GM19025 (cell line): ENCODE results near the gene LHPP.

Source experiments
- ATAC-seq: cut with Tn5 transposase; IDR thresholded peaks from one replicate; pipeline ENCODE4 v1.9.1; 2021; ENCODE audit warnings: mild to moderate bottlenecking, low read depth, moderate library complexity; ENCODE audit not compliant: unreplicated experiment

The LHPP gene

DNA sequence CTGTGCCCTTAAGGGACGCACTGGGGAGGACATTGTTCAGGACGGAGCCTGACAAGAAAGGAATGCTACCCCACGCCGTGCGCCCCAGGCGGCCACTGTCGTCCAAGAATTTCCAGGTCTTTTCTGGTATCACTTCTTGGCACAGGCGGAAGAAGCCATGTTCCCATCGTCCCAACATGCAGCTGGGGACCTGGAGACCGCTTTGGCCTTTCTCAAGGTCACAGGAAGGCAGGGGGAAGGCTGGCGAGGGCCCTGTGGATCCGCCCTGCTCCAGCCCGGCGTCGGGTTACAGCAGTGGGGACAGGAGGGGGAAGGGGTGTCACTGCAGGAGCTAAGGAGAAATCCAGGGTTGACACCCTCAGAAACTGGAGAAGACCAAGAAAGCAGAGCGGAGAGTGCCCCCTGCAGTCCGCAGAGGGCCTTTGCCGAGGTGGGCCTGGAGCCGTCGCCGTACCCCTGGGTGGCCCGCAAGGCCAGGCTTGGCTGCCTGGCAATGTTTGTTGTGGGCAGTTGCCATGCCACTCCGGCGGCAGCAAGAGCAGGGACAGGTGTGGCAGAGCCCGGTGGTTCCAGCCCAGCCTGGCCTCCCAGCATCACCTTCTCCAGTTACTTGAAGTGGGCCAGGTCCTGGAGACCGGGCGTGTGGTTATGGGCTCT is 104.1 kb downstream of the LHPP start:
- ATAC-seq = no peak

DNA sequence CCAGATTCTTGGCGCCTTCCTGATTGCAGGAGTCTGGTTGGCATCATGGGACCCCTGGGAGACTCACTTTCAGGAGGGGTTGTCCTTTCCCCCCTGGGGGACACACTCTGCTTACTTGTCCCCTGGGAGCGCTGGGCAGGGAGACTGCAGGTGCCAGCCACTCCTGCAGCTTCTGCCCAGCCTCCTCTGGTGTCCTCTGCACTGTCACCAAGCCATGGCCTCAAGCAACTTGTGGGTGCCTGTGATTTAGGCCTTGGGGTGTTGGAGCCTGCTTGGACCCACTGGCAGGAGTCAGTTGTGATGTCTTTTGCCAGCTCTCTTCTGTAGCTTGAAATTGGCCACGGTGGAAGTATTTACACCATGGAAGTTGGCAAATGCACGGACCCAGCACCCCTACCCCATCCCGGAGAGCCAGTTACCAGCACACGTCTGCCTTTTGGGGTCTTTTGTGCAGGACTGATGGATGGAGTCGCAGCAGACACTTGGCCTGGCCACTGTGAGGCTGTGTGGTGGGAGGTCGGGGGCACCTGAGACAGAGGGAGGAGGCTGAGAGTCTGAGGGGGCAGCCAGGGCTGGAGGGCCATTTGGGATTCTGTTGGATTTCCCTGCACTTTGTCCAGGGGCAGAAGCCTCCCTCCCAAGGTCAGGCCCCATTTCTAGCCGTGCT is 104.7 kb downstream of the LHPP start:
- no peak for ATAC-seq

DNA sequence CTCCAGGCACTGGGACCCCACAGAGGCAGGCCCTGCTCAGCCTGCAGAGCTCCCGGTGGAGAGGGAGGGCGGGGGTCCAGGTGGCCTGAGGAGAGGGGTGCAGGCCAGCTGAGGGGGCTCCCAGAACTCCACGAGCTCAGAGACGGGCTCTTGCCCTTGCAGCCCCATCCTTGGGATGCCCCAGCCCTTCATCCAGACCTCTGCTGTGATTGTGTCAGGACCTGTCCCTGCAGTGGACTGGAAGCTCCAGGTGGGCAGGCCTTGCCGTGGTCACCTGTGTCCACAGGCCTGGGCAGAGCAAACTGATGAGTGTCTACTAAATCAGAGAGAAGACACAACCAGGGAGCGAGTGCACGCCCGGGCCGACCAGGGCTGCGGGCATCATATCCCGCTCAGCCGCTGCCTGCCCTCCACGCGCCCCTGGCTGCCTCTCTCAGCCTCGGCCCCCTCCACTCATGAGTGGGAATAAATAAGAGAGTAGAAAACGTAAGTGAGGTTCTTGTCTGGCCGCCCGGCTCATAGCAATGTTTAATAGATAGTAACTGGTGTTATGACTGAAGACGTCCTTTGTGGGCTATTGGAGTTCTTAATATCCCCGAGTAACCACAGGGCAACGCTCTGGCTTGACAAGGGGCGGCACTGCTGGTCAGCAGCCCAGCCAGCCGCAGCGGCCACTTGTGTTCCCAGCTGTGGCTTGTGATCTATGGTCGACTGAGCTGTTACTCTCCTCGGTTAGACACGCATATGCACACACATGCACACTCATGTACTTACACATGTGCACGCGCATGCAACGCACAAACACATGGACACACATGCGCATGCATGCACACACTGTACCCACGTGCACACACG is 105.6 kb downstream of the LHPP start:
- ATAC-seq = no peak

DNA sequence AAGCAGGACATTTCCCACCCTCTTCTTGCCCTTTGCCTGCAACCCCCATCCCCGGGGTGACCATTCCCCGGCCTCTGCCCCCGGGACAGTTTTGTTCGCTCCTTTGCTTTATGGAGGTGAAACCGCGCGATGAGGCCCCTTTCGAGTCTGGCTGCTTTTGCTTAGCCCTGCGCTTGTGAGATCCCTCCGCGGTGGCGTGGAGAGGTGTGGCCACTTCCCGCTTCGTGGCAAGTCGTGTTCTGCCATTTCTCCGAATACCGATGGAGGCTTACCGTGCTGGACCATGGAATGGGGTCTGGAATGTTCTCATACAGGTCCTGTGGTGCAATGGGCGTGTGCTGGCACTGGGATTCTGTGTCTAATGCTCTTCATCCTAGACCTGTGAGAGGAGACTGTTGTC is 106.7 kb downstream of the LHPP start:
- ATAC-seq = no peak

DNA sequence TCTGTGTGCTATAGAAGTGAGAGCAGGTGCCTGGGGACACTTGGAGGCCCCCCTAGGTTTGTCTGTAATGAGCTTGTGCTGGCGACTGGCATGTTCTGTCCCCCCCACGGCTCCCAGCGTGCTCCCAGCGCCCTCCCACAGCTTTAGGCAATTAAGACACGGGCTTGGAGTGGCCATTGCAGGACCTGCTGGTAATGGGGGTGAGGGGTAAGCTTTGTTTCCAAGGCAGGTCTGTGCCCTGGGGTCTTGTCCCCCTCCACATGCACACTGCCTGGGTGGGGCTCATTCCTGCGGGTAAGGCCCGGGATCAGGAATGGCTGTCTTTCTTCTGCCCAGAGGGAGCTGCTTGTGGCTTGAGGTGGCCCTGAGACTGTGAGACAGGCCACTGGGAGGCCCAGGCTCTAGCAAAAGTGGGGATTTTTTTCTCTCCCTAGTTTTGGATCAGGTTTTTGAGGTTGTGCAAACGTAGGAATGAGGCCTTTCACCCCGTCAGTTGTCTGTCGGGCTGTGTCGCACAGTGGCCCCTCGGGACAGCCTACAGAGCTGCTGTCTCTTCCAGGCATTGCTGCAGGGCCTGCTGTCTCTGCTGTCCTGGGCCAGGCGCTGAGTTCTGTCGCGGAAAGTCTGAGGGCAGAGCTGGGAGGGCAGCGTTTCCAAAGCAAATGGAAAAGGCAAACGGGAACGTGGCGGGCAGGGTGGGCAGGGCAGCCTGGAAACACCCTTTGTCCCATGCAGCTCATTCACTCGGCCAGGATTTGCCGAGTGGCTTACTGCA is 107.4 kb downstream of the LHPP start:
- no peak for ATAC-seq

DNA sequence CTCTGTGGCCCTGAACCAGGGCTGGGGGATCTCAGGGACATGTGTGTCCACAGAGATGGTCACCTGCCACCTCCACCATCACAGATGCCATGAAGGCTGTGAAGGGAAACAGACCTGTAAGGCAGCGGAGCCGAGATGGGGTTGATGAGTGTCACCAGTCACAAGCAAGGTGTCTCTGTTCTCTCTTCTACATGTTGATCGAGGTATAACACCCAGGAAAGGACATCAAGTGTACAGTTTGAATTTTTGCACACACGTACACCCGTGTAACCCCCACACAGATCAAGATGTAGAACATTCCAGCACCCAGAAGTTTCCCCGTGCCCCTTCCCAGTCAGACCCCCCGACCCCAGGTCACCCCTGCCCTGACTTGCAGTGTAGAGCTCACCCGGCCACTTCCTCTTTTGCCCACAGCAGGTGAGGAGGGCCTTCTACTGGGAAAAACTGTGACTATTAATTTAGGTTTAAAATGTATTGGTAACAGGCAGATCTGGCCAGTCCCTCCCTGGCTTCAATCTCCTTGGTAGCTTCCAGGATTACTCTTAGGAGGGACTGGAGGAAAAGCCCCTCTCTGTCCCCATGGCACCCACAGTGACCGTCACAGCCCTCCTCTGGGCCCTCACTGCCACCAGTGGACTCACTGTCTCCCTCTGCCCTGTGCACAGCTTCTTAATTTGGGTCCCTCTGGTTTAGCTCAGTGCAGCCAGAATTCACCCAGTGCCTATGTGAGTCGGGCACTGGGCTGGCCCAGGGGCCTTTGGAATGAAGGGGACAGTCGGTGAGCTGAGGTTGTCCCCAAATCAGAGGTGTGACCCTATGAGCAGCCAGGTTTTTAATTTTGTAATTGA is 108.2 kb downstream of the LHPP start:
- no peak for ATAC-seq

DNA sequence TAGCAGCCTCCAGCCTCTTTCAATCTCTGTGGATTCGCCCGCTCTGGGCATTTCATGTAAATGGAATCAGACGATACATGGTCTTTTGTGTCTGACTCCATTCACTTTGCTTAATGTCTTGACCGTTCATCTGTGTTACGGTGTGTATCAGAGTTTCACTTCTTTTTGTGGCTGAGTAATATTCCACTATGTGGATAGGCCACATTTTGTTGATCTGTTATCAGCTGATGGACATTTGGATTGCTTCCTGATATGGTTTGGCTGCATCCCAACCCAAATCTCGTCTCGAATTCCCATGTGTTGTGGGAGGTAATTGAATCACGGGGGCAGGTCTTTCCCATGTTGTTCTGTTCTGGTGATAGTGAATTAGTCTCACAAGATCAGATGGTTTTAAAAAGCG is 109.0 kb downstream of the LHPP start:
- no peak for ATAC-seq

DNA sequence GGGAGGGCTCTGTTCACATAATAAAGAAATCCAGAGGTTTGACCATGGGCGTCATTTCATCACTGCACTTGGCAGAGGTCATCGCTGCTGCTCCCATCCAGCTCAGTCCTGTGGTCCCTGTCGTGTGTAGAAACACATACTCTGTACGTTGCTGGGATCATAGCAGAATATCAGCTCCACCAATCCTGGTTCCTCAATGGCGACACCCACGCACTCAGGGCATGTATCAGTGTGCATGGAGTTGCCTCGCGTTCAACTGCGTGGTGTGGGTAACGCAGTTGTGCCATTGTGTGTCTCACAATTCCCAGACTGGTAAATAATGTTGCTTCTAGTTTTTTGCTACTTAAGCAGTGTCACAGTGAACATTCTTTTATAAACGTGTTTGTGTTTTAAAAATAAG is 111.1 kb downstream of the LHPP start:
- no peak for ATAC-seq

DNA sequence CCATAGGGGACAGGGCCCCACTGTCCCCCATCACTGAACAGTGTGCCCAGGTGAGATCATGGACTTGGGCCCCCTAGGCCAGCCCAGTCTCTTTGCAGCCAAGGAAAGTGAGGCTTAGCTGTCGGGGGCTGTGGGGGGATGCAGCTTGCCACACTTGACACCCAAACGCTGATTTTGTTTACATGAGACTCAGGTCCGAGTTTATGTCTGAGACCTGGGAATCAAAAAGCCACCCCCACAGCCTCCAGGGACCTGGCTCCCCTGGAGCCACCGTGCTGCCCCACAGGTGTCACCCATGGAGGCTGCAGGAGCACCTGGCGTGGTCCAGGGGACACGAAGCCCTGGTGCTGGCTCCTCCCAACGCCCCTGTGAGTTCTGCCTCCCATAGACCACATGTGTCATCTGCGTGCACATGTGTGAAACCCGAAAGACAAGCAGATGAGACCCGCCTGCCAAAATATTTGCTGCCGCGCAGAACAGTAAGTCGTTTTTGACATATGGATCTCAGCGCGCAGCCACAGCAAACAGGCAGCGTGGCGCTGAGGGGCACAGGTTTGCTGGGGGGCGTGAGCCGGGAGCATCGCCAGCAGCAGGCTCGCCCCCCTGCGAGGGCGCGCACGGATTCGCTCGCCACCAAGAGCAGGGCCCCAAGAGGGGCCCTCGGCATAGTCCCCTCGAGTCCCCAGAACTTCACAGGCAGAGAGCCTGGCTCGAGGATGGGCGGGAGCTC is 112.3 kb downstream of the LHPP start:
- no peak for ATAC-seq

DNA sequence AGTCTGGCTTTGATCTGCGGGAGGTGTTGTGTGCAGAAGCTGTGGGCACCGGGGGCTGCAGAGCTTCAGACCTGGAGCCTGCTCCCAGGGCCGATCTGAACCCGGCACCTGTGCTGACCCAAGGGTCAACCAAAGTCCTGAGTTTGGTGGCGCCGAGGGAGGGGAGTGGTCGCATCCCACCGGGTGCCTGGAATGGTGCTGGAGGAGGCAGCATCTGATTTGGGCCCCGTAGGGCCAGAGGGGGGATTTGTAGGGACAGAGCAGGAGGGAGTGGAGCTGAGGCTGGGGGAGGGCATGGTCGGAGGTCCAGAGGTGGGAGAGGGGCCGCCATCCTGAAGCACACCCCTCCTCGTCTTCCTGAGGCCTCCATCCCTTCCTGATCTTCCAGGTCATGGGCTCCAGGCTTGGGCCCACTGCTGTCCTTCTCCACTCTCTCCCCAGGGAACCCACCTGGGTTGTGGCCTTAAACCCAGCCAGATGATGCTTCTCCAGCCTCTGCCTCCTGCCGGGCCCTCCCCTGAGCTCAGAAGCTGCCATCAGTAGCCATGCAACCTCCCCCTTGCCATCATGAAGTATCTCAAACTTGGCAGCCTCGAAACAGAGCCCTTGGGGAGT is 112.9 kb downstream of the LHPP start:
- no peak for ATAC-seq

DNA sequence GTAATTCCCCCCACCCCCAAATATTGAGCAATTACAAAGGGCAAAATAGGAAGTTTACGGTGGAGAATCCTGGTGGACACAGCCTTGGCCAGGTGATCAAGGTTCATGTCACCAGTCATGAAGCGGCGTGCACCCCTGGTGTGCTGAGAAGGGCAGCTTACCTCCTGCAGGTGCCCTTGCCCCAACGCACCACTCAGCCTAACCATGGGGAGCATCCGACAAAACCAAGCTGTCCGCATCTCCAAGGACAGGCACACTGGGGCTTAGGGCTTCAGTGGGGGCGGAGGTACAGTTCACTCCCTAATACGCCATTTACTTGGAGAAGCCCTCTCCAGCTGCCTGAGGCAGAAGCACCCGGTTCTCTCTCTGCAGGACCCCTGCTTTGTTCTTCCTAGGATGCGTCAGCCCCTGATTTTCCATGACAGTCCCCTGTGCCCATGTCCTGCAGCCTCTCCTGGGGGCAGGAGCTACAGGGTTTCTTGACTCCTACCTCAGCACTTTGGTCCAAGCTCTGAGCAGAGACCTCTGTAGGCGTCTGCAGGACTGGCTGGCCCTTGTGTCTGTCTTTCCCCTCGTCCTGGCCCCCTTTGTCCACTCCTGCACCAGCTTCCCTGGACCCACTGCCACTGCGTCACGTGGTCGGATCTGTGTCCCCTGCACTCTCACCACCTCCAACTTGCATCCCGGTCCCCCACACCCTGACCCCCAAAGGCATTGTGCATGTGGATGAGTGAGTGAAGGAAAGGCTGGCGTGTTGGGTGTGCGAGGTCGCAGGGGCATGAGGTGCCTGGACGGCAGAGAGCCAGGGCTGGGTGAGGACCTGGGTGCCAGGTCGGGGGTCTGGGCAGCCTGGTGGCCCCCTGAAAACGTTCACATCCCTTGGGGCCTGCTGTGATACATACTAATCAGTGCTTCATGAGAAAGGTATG is 113.7 kb downstream of the LHPP start:
- ATAC-seq = no peak

DNA sequence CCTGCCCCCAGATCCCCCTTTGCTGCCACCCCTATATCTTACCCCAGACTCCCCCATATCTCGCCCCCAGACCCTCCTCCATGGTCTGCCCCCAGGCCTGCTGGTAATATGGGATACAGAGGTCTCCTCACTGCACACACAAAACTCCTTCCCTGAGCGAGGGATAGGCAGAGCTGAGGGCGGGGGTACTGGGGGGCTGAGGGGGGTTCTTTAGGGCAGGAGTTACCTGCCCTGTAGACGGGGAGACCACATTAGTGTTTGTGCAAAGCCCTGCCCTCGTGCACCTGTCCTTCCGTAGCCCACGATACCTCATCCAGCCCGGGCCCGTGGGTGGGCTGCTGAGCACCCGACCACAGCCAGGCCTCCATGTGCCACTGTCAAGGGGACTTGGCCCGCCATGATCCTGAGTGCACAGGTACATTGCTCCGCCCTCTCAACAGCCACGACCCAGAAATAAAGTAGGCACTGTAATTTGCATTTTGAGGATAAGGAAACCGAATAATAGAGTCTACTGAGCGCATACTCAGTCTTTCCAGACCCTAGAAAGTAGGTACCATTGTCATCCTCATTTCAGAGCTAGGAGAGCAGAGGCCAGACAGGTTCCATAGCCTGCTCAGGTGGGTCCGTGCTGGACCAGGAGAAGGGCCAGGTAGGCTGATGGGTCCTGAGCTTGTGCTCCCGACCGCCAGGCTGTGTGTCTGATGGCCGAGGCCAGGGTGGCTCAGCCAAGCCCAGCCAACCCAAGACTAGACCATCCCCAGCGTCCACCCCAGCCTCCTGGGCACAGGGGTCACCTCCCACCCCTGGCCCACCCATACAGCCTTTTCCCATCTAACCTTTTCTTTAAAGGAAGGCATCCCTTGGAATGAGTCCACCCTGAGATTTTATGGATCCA is 115.2 kb downstream of the LHPP start:
- ATAC-seq = no peak

DNA sequence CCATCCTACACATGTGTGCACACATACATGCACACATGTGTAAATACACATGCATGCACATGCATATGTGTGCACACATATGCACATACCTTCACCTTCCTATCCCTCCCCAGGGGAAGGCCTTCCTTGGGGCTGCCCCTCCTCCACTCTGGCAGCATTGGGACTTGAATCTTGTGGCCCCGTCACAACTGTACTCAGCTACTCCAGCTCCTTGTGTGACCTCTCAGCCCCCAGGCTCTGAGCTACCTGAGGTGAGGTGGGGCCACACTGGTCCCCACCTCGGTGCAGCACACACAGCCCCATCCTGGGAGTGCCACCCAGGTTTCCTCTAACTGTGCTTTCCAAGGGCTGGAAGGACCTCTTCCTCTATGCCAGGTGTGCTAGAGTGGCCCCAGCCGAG is 116.0 kb downstream of the LHPP start:
- no peak for ATAC-seq

DNA sequence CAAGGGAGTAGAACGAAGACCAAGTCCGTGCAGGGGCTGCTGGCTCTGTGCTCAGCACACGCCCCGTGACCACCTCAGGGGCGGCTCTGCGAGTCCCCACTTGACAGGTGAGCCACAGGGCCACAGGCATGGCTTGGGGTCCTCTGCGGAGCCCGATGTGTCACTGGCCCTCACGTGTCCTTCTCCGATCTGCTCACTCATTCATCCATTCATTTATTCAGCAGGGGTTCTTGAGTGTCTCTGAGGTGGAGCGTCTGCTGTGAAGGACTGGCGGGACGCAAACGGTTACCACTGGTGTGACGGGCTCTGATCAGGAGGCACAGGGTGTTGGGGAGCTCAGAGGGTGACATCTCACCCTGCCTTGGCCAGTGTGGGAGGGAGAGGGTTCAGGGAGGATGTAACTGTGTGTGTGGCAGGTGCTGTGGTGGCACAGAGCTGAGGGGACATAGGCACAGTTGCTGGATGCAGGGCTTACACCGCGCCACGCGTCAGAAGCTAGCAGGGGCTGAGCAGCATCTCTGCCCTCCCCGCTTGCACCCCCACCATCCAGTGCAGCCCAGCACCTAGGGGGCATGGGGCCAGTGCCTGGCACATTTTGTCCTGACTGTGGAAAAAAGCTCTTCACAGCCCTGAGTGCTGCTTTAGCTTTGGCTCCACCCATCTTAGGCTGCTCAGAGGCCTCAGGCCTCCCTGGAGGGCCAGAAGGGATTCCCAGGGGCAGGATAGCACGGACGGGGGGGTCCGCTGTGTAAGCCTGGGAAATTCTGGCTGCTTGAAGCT is 116.8 kb downstream of the LHPP start:
- no peak for ATAC-seq

DNA sequence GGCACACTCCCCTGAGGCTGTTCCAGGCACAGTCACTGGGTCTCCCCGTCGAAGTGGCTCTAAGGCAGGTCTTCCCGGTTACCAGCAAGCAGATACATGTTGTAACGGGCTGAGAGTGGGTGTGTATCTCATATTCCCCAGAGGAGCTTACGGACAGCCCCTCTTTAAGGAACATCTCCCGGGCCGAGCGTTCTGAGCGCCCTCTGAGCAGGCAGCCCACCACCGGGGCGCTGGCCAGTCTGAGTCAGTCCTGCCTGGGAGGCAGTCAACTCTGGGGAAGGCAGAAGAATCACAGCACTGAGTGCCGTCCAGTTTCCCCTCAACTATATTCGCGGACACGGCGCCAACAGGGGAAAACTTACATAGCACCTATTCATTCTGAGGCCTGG is 117.4 kb downstream of the LHPP start:
- no peak for ATAC-seq

DNA sequence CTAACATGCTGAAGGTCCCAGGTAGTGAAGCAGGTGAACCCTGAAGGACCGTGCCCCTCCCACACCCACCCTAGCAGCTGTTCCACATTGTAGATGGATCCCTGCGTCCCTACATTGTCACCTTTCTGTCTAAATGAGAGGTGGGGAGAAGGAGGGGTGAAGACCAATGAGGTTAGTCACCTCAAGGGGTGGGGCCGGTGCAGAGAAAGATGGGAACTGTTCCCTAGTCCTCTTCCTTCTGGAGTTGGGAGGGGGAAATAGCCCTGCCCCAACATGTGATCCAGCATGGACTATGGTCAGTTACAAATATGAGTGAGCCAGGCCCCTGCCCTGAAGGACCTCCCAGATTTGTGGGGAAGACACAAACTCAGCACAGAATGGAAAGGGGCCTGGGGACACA is 124.5 kb downstream of the LHPP start:
- ATAC-seq = no peak
